Stimulated activated CD8-positive, alpha-beta memory T cell treated with anti-CD3 and anti-CD28 coated beads, Interleukin-4, amount 100 ng/mL, for 4 hours (primary cell): Measurements from ENCODE around the gene ERP27.

Experiments used
- DNase-seq, 2 donors: peaks; one replicate each; pipeline ENCODE4 v3.0.0-alpha.2; 2020; ENCODE audit warnings: low read depth in 2 of 2, low spot score in 1 of 2

The ERP27 gene

GRCh38 chr12:14938301-14938700, at the start of gene ERP27:
TSS of gene ERP27 (minus strand) at chr12:14938537. CDS start at chr12:14938508, 29 bp downstream.
- DNase-seq, result no peak

- no peak for DNase-seq
These were observed 49.7 kb upstream of the ERP27 start for GRCh38 chr12:14988035-14988434.

- no peak for DNase-seq
These were observed 48.1 kb upstream of the ERP27 start for GRCh38 chr12:14986449-14986848.

- no peak for DNase-seq
These were observed 46.5 kb upstream of the ERP27 start for GRCh38 chr12:14984766-14985285.

- no peak for DNase-seq
These were observed 45.7 kb upstream of the ERP27 start for GRCh38 chr12:14984036-14984435.

- DNase-seq, result no peak
These were observed 44.7 kb upstream of the ERP27 start for GRCh38 chr12:14982991-14983390.

- no peak for DNase-seq
These were observed 44.2 kb upstream of the ERP27 start for GRCh38 chr12:14982562-14982961.

GRCh38 chr12:14981049-14981448, 42.7 kb upstream of the ERP27 start:
- DNase-seq, result no peak

GRCh38 chr12:14979468-14979867, 41.1 kb upstream of the ERP27 start:
- no peak for DNase-seq

- no peak for DNase-seq
These were observed 38.3 kb upstream of the ERP27 start for GRCh38 chr12:14976658-14977057.

- DNase-seq, result no peak
These were observed 37.1 kb upstream of the ERP27 start for GRCh38 chr12:14975457-14975856.

GRCh38 chr12:14974633-14975032, 36.3 kb upstream of the ERP27 start:
- DNase-seq, result no peak

- DNase-seq, result no peak
These were observed 34.5 kb upstream of the ERP27 start, which contains the start of gene PDE6H for GRCh38 chr12:14972816-14973215. TSS of gene PDE6H (plus strand) at chr12:14973042. CDS start at chr12:14978013, 4,971 bp downstream.

GRCh38 chr12:14970473-14970872, 32.1 kb upstream of the ERP27 start:
- no peak for DNase-seq

- no peak for DNase-seq
These were observed 30.1 kb upstream of the ERP27 start for GRCh38 chr12:14968478-14968877.

- DNase-seq, result no peak
These were observed 26.9 kb upstream of the ERP27 start for GRCh38 chr12:14965221-14965620.

- DNase-seq, result no peak
These were observed 26.1 kb upstream of the ERP27 start for GRCh38 chr12:14964406-14964805.

GRCh38 chr12:14963520-14963919, 25.2 kb upstream of the ERP27 start:
- DNase-seq, result no peak

- DNase-seq, result no peak
These were observed 24.5 kb upstream of the ERP27 start for GRCh38 chr12:14962797-14963196.

GRCh38 chr12:14962153-14962539, 23.8 kb upstream of the ERP27 start:
- no peak for DNase-seq

- DNase-seq, result peak in 1 of 2 donors; percentile 51
These were observed 23.3 kb upstream of the ERP27 start, which contains the start of gene ARHGDIB for GRCh38 chr12:14961466-14962152. TSS of gene ARHGDIB (minus strand) at chr12:14961601. CDS start at chr12:14950712, 10,889 bp downstream.

GRCh38 chr12:14960548-14961465, 22.5 kb upstream of the ERP27 start:
- DNase-seq, result no peak
